GM19467 (cell line): ENCODE measurements around the gene MORC4.

Experiments
- ATAC-seq: cut with Tn5 transposase; IDR thresholded peaks from one replicate; pipeline ENCODE4 v1.9.1; 2021; ENCODE audit warnings: mild to moderate bottlenecking, moderate library complexity; ENCODE audit not compliant: unreplicated experiment

The MORC4 gene

GRCh38 chrX:106954041-106954440, 46.0 kb downstream of the MORC4 start:
- no peak for ATAC-seq

- ATAC-seq = no peak
Observed at GRCh38 chrX:106952988-106953387, 47.0 kb downstream of the MORC4 start.

- no peak for ATAC-seq
Observed at GRCh38 chrX:106952538-106952937, 47.5 kb downstream of the MORC4 start.

- ATAC-seq = no peak
Observed at GRCh38 chrX:106952089-106952488, 47.9 kb downstream of the MORC4 start.

- no peak for ATAC-seq
Observed at GRCh38 chrX:106951230-106951629, 48.8 kb downstream of the MORC4 start.

- no peak for ATAC-seq
Observed at GRCh38 chrX:106950381-106950780, 49.6 kb downstream of the MORC4 start.

- no peak for ATAC-seq
Observed at GRCh38 chrX:106949366-106949765, 50.6 kb downstream of the MORC4 start.

- no peak for ATAC-seq
Observed at GRCh38 chrX:106948641-106949040, 51.4 kb downstream of the MORC4 start.

- no peak for ATAC-seq
Observed at GRCh38 chrX:106946464-106946863, 53.5 kb downstream of the MORC4 start.

- ATAC-seq = no peak
Observed at GRCh38 chrX:106940068-106940467, 59.9 kb downstream of the MORC4 start.

- no peak for ATAC-seq
Observed at GRCh38 chrX:106939566-106939965, 60.4 kb downstream of the MORC4 start.

- no peak for ATAC-seq
Observed at GRCh38 chrX:106936246-106936645, 63.8 kb downstream of the MORC4 start.

- ATAC-seq = no peak
Observed at GRCh38 chrX:106935175-106935574, 64.8 kb downstream of the MORC4 start.

- ATAC-seq = no peak
Observed at GRCh38 chrX:106933538-106933961, 66.5 kb downstream of the MORC4 start.

GRCh38 chrX:106932960-106933537, 67.0 kb downstream of the MORC4 start:
- no peak for ATAC-seq

GRCh38 chrX:106932492-106932923, 67.5 kb downstream of the MORC4 start:
- no peak for ATAC-seq

GRCh38 chrX:106931831-106932491, 68.1 kb downstream of the MORC4 start:
- no peak for ATAC-seq

- ATAC-seq = no peak
Observed at GRCh38 chrX:106928227-106928626, 71.8 kb downstream of the MORC4 start.

- ATAC-seq = no peak
Observed at GRCh38 chrX:106927700-106928099, 72.3 kb downstream of the MORC4 start.

- no peak for ATAC-seq
Observed at GRCh38 chrX:106927023-106927422, 73.0 kb downstream of the MORC4 start.

- ATAC-seq = no peak
Observed at GRCh38 chrX:106921637-106922036, 78.4 kb downstream of the MORC4 start.

- no peak for ATAC-seq
Observed at GRCh38 chrX:106919932-106920452, 80.0 kb downstream of the MORC4 start, which contains the start of gene CLDN2. CLDN2 (plus strand) TSS chrX:106920402; CDS start chrX:106928229, 7,827 bp downstream.
